Inflammatory macrophage (primary cell): Measurements from ENCODE around the gene TEN1.

Experiments
- DNase-seq, 2 donors: peaks; one replicate each; pipeline ENCODE4 v3.0.0-alpha.2; 2020 to 2022

Gene TEN1

DNA sequence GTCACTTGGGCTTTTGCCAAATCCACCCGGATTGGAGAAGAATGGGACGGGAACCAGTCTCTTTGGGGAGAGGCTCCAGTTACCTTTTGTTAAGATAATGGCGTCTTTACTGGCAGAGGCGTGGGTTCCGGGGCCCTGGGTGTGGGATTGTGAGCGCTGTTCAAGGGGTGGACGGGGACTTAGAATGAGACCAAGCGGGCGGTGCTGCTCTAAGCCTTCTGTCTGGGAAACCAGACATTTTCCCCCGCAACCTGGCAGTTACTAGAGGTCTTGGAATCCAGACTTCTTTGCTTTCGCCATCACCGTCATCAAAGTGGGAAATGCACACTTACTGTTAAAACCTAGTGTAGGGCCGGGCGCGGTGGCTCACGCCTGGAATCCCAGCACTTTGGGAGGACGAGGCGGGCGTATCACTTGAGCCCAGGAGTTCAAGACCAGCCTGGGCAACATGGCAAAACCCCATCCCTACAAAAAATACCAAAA, 706 bp downstream of the TEN1 start:
- DNase-seq = no peak

DNA sequence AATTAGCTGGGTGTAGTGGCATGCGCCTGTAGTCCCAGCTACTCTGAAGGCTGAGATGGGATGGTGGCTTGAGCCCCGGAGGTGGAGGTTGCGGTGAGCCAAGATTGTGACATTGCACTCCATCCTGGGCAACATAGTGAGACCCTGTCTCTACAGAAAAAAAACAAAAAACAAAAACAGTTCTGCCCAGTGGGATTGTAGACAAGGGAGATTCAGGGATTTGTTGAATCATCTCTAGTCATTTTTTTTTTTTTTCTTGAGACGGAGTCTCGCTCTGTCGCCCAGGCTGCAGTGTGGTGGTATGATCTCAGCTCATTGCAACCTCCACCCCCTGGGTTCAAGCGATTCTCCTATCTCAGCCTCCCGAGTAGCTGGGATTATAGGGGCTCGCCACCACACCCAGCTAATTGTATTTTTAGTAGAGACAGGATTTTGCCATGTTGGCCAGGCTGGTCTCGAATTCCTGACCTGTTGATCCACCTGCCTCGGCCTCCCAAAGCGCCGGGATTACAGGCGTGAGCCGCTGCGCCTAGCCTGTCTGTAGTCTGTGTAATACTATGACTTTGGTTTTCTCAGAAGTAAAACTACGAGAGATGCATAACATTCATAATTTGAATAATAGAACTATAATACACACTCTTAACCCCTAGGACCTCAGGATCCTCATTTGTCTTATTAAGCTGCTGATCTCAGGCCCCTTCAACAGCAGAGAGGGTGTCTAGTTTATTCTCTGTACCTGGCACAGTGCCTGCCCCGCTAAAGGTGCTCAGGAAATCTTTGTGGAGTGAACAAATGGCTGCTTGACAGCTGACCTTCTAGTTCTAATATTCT, 1.4 kb downstream of the TEN1 start:
- peak in 1 of 2 donors; percentile 8 for DNase-seq

DNA sequence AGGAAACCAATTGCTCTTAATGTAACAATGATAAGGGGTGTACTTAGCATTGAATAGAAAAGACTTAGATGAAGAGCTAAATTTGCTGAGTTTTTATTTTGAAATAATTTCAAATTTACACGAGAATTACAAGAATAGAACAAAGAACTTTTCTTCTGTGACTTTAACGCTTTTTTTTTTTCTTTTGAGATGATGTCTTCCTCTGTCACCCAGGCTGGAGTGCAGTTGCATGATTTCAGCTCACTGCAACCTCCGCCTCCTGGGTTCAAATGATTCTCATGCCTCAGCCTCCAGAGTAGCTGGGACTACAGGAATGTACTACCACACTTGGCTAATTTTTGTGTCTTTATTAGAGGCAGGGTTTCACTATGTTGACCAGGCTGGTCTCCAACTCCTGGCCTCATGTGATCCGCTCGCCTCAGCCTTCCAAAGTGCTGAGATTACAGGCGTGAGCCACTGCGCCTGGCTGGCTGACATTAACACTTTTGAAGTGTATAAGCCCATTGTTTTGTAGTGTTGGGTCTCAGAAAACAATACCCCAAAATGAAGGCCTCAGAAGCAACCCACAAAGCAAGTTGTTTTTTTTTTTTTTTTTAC, 2.1 kb downstream of the TEN1 start:
- no peak for DNase-seq

DNA sequence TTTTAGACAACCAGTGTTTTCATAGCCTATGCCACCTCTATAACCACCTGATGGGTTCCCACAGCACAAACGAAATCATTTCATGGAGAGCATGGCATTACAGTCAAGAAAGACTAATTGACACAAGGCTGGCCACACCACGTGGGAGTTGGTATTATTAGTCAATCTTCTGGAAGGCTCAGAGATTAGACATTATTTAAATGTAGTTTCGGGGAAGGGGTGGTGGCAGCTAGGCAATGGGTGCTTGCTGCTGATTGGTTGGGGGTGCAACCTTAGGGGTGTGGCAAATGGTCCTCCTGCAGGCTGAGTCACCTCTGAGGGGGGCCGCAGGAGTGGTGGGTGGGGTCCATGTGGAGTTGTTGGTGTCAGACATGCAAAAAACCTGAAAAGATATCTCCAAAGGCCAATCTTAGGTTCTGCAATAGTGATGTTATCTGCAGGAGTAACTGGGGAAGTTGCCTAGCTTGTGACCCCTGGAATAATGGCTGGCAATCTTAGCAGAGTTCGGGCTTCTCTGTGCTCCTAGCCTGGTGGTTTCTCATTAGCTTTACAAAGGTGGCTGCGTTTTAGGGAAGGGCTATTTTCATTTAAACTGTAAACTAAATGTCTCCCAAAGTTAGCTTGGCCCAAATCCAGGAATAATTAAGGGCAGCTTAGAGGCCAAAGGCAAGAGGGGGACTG, 4.6 kb downstream of the TEN1 start:
- peak; percentile 57 to 66 for DNase-seq

DNA sequence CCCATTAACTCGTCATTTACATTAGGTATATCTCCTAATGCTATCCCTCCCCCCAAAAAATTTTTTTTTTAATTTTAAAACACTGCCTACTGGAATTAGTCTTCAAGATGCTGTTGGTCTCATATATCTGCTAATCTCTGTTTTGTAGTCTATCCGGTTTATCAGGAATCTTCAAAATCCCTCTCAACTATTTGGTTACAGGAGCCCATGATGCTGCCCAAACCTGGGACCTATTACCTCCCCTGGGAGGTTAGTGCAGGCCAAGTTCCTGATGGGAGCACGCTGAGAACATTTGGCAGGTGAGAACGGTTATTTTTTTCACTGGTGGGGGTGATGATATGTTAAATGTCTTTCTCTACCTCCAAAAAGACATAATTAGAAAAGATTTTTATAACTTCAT, 6.9 kb downstream of the TEN1 start:
- no peak for DNase-seq

DNA sequence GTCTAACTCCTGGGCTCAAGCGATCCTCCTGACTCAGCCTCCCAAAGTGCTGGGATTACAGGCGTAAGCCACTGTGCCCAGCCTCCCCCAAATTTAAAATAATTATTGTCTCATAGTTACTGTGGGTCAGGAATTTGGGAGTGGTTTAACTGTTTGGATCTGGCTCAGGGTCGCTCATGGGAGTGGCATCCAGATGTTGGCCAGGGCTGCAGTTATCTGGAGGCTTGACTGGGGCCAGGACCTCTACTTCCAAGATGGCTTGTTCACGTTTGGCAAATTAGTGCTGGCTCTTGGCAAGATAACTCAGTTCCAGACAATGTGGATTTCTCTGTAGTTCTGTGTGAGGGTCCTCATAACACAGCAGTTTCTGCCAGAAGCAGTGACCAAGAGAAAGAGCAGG, 8.0 kb downstream of the TEN1 start:
- no peak for DNase-seq

DNA sequence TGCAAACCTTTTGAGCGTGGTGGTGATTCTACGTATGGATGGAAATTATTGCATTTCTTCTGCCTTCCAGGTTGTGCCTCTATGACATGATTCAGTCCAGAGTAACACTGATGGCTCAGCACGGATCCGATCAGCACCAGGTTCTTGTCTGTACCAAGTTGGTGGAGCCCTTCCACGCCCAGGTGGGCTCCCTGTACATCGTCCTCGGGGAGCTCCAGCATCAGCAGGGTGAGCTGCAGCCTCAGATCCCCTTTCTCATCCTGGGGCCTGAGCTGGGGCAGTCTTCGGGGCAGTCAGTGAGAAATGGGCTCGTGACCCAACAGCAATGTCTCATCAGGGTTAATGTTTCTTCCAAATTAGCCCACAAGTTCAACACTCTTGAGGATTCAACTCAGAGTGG, 12.4 kb downstream of the TEN1 start:
- no peak for DNase-seq

DNA sequence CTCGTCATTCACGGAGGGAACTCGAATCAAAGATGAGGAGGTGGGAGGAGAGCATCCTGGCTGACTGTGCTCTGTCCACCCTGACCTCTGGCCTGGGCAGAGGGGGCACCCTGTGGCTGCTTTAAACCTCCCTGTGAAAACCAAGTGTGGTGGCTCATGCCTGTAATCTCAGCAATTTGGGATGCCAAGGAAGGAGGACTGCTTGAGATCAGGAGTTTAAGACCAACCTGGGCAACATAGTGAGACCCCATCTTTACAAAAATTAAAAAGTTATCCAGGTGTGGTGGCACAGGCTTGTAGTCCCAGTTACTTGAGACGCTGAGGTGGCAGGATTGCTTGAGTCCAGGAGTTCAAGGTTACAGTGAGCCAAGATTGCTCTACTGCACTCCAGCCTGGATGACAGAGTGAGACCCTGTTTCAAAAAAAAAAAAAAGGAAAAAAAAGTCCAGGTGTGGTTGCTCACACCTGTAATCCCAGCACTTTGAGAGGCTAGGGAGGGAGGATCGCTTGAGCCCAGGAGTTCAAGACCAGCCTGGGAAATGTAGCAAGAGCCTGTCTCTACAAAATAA, 15.8 kb downstream of the TEN1 start:
- DNase-seq = no peak

DNA sequence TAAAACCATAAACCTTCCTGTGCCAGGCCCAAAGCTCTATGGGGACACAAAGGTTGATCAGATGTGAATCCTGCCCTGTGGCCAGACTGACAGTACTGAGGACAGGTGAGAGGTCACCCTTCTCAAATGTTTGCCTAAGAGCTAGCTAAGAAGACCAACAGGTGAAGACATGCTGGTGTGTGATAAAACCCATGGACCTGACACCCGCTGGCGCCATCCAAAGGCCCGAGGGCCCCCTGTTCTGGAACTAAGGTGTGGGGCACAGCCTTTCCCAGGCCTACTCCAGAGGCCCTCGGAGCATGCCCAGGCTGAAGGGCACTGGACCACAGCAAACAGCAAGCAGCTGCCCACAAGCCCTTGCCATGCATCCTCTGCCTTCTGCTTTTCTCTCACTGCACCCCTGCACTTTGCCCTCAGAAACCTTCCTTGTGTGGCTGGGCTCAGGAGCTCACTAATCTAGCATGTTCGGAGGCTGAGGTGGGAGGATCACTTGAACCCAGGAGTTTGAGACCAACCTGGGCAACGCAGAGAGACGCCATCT, 16.4 kb downstream of the TEN1 start:
- DNase-seq = no peak

DNA sequence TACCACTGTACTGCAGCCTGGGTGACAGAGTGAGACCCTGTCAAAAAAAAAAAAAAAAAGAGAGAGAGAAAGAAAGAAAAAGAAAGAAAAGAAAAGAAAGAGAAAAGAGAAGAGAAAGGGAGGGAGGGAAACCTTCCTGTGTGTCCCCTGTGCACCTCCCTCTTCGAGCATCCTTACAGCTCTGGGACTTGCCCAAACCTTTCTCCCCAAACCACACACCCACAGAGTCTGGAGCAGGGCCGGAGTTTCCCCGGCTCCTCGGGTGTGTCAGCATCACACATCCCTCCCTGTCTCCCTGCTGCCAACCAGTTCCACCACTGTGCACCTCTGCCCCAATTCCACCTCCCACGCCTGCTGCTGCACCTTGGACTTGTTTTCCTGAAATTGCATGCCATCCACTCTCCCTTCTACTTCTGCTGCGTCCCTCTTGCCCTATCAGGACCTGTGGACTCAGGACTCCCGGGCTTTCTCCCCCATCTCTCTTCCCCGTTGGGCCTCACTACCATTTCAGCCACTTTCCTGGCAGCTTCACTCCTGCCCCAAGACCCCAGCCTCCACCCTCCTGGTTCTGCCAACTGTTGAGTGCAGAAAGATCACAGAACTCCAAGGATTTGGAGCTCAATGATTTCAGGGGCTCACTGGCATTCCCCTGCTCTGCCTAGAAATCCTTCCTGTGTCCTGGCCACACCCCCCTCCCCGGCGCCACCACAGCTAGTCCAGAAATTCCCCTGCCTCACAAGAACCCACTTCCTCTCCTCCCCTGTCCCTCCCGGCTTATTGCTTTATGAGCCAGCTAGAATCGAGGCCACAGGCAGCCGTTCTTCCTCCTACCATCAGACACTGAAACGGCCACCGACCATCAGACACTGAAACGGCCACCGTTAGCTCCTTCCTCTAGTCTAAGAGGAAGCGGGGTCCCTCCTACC, 17.9 kb downstream of the TEN1 start:
- peak; percentile 82 to 88 for DNase-seq

DNA sequence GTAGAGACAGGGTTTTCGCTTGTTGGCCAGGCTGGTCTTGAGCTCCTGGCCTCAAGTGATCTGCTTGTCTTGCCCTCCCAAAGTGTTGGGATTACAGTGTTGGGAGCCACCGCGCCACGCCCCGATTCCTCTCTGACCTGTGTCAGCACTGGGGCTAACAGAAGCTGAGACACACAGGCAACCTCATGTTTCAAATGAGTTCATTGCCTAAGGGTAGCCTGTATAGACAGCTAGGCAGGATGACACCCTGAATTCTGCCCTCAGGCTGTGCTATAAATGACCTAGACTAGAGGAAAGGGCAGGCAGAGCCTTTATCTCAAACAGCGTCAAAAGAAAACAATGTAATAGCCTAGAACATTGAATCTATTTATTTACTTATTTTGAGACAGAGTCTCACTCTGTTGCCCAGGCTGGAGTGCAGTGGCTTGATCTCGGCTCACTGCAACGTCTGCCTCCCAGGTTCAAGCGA, 19.3 kb downstream of the TEN1 start:
- DNase-seq = no peak

DNA sequence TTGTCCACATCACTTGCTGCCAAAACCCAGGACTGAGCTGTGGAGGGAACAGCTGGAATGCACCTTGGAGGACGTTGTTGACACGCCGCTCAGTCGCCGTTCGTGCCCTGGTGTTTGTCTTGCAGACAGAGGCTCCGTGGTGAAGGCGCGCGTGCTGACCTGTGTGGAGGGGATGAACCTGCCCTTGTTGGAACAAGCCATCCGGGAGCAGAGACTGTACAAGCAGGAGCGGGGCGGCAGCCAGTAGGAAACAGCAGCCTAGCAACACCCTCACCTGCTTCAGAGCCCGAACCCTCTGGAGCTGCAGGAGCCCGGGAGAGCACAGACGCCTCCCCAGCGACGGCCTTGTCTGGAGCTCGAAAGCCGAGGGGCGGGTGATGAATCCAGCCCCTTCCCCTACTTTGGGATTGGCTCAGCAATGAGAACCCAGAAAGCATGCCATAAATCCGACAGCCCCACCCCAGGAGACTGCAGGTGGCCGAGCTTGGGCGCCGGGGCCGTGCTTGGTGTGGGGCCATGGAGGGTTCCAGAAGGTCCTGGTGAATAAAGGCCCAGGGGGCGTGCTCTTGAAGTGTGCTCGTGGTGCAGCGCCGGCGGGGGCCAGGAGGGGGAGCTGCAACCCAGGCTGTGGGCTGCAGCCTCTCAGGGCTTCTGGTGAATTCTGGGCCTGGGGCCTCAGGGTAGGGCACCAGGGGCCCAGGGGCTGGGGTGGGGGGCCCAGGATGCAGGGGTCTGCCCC, 21.1 kb downstream of the TEN1 start:
- peak; percentile 57 to 65 for DNase-seq

DNA sequence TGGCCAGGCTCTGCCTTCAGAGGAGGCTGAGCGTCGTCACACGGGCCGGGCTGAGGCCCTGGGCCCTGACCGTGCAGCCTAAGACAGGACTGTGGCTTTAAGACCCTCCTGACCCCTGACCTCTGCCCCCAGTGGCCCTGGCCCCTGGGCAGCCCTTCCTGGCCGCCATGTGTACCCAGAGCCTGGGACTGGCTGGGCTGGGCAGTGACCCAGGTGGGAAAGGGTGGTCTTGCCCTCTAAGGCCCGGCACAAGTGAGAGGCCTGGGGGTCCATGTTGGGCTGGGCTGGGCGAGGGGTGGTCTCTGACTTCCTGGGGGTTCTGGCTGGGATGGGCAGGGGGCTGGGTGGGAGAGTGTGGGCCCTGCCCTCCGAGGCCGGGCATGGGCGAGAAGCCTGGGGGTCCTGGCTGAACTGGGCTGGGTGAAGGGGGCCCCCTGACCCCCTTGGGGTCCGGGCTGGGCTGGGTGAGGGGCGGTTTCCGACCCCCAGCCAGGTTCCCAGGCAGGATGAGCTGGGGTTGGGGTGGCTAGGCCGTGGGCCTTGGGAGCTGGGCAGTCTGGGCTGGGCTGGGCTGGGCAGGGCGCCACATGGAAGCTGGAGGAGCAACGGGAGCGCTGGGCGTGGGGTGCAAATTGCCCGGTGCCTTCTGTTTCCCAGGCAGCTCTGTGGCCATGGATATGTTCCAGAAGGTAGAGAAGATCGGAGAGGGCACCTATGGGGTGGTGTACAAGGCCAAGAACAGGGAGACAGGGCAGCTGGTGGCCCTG, 21.9 kb downstream of the TEN1 start, which contains the start of gene CDK3:
Gene CDK3, plus strand, starts transcription at position 101 of the 767 bp plus-strand sequence. Its CDS starts 571 bp downstream, at position 672.
- DNase-seq = no peak

DNA sequence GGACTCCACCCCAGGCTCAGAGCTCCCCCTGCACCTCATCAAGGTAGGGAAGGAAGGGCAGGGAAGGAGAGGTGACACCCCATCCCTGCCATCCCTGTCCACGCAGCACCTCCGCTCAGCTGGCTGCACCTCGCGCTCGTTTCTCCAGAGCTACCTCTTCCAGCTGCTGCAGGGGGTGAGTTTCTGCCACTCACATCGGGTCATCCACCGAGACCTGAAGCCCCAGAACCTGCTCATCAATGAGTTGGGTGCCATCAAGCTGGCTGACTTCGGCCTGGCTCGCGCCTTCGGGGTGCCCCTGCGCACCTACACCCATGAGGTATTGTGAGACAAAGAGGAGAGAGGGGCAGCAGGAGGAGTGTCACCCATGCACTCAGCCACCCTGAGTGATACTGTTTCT, 23.1 kb downstream of the TEN1 start:
- DNase-seq = no peak

DNA sequence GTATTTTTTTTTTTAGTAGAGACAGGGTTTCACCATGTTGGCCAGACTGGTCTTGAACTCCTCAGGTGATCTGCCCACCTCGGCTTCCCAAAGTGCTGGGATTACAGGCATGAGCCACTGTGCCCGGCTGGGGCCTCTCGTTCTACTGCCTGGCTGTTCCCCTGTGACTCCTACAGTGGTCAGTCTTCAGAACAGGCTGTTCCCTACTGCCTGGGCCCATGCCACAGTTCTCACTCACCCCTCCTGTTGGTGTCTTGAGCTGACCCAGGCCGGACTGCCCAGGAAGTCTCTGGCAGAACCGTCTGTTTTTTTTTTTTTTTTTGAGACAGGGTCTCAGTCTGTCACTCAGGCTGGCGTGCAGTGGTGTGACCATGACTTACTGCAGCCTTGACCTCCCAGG, 24.9 kb downstream of the TEN1 start:
- no peak for DNase-seq

DNA sequence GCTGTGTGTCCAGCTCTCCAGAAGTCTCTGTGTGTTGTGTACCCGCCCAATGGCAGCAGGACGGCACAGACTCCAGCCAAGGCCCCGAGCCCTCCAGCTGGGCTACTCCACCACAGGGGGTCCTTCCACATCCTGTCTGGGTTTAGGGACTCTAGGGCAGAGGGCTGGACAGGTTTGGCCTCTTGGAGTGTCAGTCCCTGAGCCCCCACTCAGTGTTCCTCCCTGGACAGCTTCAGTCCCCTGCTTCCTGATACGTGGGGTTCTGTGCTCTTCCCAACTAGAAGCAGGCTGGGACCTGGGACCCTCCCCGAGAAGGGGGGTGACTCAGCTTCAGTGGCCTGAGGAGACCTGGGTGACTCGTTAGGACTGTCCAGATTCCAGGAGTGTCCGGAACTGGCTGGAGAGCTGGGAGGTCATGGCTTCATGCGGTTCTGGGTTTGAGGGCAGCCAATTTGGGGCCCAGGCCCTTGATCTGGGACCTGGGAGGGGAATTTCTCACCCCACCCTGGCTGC, 25.8 kb downstream of the TEN1 start:
- no peak for DNase-seq

DNA sequence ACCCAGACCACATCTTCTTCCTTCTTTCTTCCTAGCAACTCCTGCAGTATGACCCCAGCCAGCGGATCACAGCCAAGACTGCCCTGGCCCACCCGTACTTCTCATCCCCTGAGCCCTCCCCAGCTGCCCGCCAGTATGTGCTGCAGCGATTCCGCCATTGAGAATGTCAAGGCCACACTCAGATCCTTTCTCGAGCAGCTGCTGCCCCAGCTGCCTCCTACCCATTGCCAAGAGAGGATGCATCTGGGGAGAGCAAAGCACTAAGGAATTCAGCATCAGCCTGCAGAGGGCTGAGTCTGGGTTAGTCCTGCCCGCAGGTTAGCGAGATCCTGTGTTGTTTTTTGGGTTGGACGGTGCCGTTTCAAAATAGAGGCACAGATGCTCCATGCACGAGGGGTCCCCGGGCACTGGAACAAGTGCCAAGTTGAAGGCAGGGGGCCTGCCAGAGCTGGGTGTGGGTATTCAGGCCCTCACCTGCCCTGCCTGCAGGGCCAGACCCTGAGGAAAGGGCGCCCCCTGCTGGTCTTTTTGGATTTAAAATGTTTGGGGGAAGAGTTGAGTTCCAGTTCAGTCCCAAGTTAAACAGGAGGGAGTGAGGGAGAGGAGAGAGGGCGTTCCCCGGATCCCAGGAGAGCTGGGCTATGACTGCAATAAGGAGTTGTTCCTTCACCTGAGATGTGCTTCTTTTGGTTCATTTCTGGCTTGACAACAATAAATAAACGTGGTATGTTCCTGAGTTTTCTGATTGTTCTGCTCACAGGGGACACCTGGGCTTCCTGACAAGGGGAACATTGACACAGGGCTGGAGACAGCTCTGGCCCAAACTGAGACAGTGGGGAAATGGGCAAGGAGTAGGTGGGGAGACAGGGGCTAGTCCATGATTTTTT, 26.5 kb downstream of the TEN1 start:
- peak; percentile 70 to 74 for DNase-seq

DNA sequence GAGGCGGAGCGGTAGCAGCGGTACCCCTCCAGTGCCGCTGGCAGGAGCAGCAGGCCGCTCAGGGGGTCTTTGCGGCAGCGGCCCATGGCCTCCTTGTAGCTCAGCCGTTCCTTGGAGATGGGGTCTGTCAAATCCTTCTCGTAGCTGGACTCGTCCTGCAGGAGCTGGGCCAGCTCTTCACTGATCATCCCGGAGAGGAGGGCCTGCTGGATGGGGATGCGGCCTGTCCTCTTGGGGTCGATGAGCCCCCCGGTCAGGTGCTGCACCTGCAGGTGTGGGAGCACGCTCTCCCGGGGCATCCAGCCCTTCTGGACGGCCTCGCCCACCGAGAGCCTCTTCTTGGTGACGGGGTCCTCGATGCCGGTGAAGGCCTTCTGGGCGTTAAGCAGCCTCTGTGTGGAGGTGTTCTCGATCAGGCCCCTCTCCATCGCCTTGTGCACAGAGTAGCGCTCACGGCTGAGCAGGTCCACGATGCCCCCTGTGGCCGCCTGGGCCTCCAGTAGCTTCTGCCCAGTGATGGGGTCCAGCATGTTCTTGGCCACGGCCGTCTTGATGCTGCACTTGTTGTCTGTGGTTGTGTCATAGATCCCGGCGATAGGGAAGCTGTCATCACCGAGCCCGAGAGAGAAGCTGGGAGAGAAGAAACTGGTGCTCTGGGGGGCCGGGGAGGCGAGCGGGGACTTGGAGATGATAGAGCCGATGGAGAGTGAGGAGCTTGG, 28.2 kb downstream of the TEN1 start:
- no peak for DNase-seq
